Urothelium cell line (cell line): ENCODE results near the gene TOM1L1.

Experiments used
- DNase-seq: peaks from one replicate; pipeline ENCODE4 v3.0.0; 2011; ENCODE audit warnings: low spot score, mixed read lengths
- FAIRE-seq: peaks from 2 replicates; lab custom pipeline; 2011; peaks lifted over from hg19 to GRCh38; lab: Jason Lieb, UNC

TOM1L1 gene

GRCh38 chr17:54892360-54892759 is 8.3 kb upstream of the TOM1L1 start:
- DNase-seq (no peak), FAIRE-seq (no peak)

- no peak for FAIRE-seq
- DNase-seq: no peak
Measured at GRCh38 chr17:54898576-54898975, 2.1 kb upstream of the TOM1L1 start.

- FAIRE-seq (no peak), DNase-seq (no peak)
Measured at GRCh38 chr17:54899201-54899600, 1.5 kb upstream of the TOM1L1 start.

GRCh38 chr17:54899721-54900456 is 763 bp upstream of the TOM1L1 start:
- no peak for DNase-seq

GRCh38 chr17:54901230-54901822 is 674 bp downstream of the TOM1L1 start:
- FAIRE-seq (no peak), DNase-seq (no peak)

More at GRCh38 chr17:54899721-54900456, 763 bp upstream of the TOM1L1 start:
- FAIRE-seq: no peak

GRCh38 chr17:54902017-54902416 is 1.4 kb downstream of the TOM1L1 start:
- DNase-seq (no peak), FAIRE-seq (no peak)

- no peak for DNase-seq
- no peak for FAIRE-seq
Measured at GRCh38 chr17:54902611-54903010, 2.0 kb downstream of the TOM1L1 start.

GRCh38 chr17:54903375-54903774 is 2.7 kb downstream of the TOM1L1 start:
- no peak for FAIRE-seq
- no peak for DNase-seq

GRCh38 chr17:54906683-54907082 is 6.0 kb downstream of the TOM1L1 start:
- no peak for DNase-seq

GRCh38 chr17:54907376-54907775 is 6.7 kb downstream of the TOM1L1 start:
- no peak for DNase-seq
- FAIRE-seq: no peak

More at GRCh38 chr17:54906683-54907082, 6.0 kb downstream of the TOM1L1 start:
- FAIRE-seq: no peak

- no peak for DNase-seq
- no peak for FAIRE-seq
Measured at GRCh38 chr17:54909766-54910165, 9.1 kb downstream of the TOM1L1 start.

- DNase-seq (no peak), FAIRE-seq (no peak)
Measured at GRCh38 chr17:54916721-54917120, 16.1 kb downstream of the TOM1L1 start.

- no peak for DNase-seq
- FAIRE-seq: no peak
Measured at GRCh38 chr17:54919425-54919824, 18.8 kb downstream of the TOM1L1 start.

GRCh38 chr17:54920819-54921218 is 20.2 kb downstream of the TOM1L1 start:
- DNase-seq: no peak
- no peak for FAIRE-seq

GRCh38 chr17:54924405-54924804 is 23.8 kb downstream of the TOM1L1 start:
- DNase-seq (no peak), FAIRE-seq (no peak)

- FAIRE-seq (no peak), DNase-seq (no peak)
Measured at GRCh38 chr17:54927525-54927924, 26.9 kb downstream of the TOM1L1 start.

- DNase-seq (no peak), FAIRE-seq (no peak)
Measured at GRCh38 chr17:54932711-54933110, 32.1 kb downstream of the TOM1L1 start.

- DNase-seq (no peak), FAIRE-seq (no peak)
Measured at GRCh38 chr17:54933921-54934320, 33.3 kb downstream of the TOM1L1 start.

GRCh38 chr17:54935471-54935870 is 34.8 kb downstream of the TOM1L1 start:
- DNase-seq: no peak

GRCh38 chr17:54937018-54937417 is 36.4 kb downstream of the TOM1L1 start:
- no peak for DNase-seq
- no peak for FAIRE-seq

More at GRCh38 chr17:54935471-54935870, 34.8 kb downstream of the TOM1L1 start:
- no peak for FAIRE-seq

- FAIRE-seq (no peak), DNase-seq (no peak)
Measured at GRCh38 chr17:54937426-54937825, 36.8 kb downstream of the TOM1L1 start.

- FAIRE-seq: no peak
- no peak for DNase-seq
Measured at GRCh38 chr17:54941285-54941684, 40.6 kb downstream of the TOM1L1 start.
